Stimulated activated CD8-positive, alpha-beta memory T cell treated with anti-CD3 and anti-CD28 coated beads, Interleukin-7, amount 100 ng/mL, for 24 hours (primary cell): ENCODE data around the gene SPOPL.
"Not testable (repeated sequence)": the region's sequence is repeated elsewhere in the genome, so short reads cannot be mapped to it uniquely, and the experiment has no call there.

ENCODE experiments used
- DNase-seq: peaks from one replicate; pipeline ENCODE4 v3.0.0-alpha.2; 2020; ENCODE audit warnings: low read depth

Gene SPOPL

GRCh38 chr2:138494265-138494966 is 7.2 kb upstream of the SPOPL start:
- DNase-seq, result no peak

GRCh38 chr2:138495384-138495783 is 6.2 kb upstream of the SPOPL start:
- DNase-seq, result no peak

- no peak for DNase-seq
Observed at GRCh38 chr2:138496096-138496651, 5.4 kb upstream of the SPOPL start.

GRCh38 chr2:138497294-138497693 is 4.3 kb upstream of the SPOPL start:
- no peak for DNase-seq

GRCh38 chr2:138499684-138500083 is 1.9 kb upstream of the SPOPL start:
- no peak for DNase-seq

GRCh38 chr2:138500592-138501424 is 762 bp upstream of the SPOPL start:
- DNase-seq, result no peak

GRCh38 chr2:138502255-138503086 is 901 bp downstream of the SPOPL start:
- no peak for DNase-seq

GRCh38 chr2:138503087-138503442 is 1.5 kb downstream of the SPOPL start:
- no peak for DNase-seq

GRCh38 chr2:138503652-138504051 is 2.1 kb downstream of the SPOPL start:
- DNase-seq, result no peak

GRCh38 chr2:138504092-138504491 is 2.5 kb downstream of the SPOPL start:
- no peak for DNase-seq

- no peak for DNase-seq
Observed at GRCh38 chr2:138504546-138505235, 3.1 kb downstream of the SPOPL start.

GRCh38 chr2:138507267-138507666 is 5.7 kb downstream of the SPOPL start:
- DNase-seq, result no peak

- DNase-seq, result no peak
Observed at GRCh38 chr2:138510319-138510718, 8.7 kb downstream of the SPOPL start.

- DNase-seq, result no peak
Observed at GRCh38 chr2:138512672-138513071, 11.1 kb downstream of the SPOPL start.

- no peak for DNase-seq
Observed at GRCh38 chr2:138514173-138514572, 12.6 kb downstream of the SPOPL start.

- no peak for DNase-seq
Observed at GRCh38 chr2:138515092-138515491, 13.5 kb downstream of the SPOPL start.

GRCh38 chr2:138516030-138516704 is 14.6 kb downstream of the SPOPL start:
- DNase-seq, result no peak

- DNase-seq, result no peak
Observed at GRCh38 chr2:138518860-138519259, 17.3 kb downstream of the SPOPL start.

- DNase-seq, result no peak
Observed at GRCh38 chr2:138521821-138522220, 20.3 kb downstream of the SPOPL start.

- no peak for DNase-seq
Observed at GRCh38 chr2:138522556-138522955, 21.0 kb downstream of the SPOPL start.

GRCh38 chr2:138523018-138523672 is 21.6 kb downstream of the SPOPL start:
- not testable (repeated sequence) for DNase-seq
